CD4-positive, alpha-beta T cell treated with Interleukin-17A for 1 hour (primary cell): ENCODE data around the gene FALEC.

Experiments
- DNase-seq: peaks from one replicate; pipeline ENCODE4 v3.0.0-alpha.2; 2020

Gene FALEC

DNA sequence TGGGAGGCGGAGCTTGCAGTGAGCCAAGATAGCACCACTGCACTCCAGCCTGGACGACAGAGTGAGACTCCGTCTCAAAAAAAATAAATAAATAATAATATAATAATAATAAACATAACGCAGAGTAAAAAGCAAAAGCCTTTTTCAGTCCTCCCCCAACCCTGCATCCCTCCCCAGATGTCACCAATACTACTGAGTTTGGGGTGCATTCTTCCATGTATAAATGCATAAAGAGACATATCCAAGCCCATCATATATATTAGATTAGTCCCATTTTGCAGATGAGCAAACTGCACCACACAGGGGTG, 32.7 kb downstream of the FALEC start:
- no peak for DNase-seq

DNA sequence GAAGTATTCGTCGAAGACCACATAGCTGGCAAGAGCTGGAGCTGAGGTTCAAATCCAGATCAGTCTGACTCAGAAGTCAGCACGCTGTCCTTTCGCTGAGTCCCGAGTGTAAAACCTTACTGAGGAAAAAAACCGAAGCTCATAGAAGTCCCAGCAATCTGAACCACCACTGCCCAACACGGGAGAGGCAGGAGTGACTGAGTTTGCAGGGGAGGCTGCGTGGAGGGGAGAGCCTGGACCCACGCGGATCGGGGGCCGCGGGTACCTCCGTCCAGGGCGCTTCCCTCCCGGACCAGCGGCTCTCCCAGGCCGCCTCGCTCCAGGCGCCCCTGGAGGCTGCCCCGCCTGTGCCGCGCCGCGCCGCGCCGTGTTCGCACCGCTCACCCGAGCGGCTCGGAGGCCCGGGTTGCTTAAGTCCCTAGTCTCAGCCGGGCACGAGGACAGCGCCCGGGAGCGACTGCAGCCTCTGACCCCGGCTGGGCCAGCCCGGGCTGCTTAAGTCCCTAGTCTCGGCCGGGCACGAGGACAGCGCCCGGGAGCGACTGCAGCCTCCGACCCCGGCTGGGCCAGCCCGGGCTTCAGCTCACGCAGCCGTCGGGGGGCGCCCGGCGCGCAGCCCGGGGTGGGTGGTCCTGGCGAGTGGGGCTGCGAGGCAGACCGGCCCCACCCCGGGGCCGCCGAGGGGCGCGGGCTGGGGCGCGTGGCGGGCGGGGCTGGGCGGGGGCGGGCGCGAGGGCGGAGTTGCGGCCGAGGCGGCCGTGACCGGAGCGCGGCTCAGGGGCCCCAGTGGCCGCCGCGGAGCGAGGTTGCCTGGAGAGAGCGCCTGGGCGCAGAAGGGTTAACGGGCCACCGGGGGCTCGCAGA, 33.3 kb downstream of the FALEC start, which contains the start of gene ADAMTSL4:
Gene ADAMTSL4, plus strand, starts transcription at position 777 of the 864 bp plus-strand sequence. CDS start 2,881 bp downstream, outside the sequence.
- DNase-seq, result peak; percentile 29

DNA sequence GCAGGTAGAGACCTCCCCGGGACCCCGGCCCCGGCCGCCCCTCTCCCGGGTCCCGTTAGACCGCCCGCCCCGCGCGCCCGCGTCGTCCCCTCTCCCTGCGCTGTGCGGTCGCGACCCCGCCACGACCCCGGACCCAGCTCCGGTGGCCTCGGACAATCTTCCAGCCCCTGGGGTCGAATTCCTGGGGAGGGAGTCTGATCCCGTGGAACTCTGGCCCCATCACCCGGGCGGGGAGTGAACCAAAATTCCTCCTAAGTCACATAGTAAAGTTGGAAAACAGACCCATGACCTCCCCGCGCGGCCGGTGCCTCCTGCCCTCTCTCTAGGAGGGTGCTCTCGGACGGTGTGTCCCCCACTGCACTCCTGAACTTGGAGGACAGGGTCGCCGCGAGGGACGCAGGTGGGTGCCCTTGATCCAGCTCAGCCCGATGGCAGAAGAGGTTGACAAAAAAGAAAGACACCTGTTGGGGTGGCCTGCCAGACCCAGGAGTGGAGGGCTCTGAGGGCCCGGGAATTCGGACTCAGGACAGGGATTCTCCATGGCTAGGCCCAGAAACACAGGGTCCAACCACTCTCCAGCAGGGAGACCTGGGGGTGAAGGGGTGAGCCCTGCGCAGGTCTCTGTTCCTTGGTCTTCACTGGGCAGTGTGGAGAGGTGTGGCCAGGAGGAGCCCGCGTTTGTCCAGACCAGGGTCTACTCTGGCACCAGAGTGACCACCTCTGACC, 34.1 kb downstream of the FALEC start:
- peak; percentile 20 for DNase-seq

DNA sequence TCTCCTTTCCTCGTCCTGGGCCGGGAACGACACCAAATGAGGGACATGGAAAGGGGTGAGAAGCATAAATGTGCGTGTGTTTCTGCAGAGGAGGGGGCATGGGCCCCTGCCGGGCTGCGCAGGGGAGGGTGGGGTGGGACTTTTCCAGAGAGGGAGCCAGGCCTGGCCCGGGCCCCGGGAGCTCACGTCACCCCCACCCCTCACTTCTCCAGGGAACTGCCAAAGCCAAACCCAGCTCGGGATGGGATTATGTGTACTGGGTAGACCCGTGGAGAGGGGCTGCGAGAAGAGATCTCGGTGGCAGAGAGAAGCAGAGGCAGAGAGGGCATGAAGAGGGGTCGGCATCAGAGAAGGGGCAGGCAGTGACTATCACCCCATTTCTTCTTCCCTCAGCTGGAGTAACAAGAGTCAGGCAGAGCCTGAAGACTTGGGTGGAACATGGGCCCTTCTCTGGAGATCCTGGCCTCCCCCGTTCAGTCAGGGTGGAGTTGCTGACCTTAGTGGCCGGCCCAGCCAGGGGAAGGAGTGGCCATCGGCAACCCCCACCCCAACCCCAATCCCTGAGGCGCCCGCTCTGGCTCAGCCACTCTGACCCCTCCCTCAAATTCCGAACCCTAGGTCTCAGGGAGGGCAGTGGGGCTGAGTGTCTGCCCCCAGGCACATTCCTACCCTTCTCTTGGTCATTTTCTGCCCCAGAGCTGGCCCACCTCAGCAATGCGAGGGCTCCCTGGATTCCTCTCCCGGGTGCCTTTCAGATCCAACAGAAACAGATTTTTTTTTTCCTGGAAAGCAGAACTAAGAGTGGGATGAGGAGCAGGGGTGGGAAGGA, 34.9 kb downstream of the FALEC start:
- DNase-seq, result peak; percentile 14

DNA sequence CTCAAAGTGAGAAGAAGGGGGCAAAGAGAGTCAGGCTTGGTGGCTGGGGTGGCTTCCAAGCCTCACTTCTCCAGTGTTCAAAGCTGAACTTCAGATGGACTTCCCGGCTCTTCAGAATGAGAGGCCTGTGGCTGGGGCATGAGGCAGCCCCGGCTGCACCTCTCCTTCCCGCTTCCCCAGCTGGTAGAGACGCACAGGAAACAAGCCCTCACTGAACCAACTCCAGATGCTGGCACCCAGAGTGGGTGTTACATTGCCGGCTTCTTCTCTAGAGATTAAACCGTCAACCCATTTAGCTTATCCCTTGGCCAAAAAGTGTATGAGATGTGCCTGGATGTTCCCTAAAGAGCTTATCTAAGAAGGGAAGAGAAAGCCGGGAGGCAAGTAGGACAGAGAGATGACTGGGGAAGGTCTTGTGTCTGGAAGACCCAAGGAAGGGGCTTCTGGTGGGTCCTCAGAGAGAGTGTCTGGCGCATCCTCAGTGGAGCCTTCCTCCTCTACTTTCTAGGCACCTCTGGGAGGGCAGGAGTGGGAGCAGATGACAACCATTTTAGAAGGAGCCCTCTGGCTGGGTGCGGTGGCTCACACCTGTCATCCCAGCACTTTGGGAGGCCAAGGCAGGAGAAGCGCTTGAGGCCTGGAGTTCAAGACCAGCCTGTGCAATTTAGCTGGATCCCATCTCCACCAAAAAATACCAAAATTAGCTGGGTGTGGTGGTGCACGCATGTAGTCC, 35.7 kb downstream of the FALEC start:
- DNase-seq, result peak; percentile 21

DNA sequence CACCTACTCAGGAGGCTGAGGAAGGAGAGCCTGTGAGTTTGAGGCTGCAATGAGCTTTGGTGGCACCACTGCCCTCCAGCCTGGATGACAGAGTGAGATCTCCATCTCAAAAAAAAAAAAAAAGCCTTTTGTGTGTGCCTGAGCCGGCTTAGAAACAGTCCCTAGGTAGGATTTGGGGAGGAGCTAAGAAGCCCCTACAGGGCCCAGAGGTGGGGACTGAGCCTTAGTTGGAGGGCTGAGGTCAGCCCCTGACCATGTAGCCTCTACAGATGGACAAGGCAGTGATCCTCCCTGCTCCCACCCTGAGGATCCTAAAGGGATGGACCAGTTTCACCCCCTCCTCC, 36.2 kb downstream of the FALEC start:
- DNase-seq, result no peak

DNA sequence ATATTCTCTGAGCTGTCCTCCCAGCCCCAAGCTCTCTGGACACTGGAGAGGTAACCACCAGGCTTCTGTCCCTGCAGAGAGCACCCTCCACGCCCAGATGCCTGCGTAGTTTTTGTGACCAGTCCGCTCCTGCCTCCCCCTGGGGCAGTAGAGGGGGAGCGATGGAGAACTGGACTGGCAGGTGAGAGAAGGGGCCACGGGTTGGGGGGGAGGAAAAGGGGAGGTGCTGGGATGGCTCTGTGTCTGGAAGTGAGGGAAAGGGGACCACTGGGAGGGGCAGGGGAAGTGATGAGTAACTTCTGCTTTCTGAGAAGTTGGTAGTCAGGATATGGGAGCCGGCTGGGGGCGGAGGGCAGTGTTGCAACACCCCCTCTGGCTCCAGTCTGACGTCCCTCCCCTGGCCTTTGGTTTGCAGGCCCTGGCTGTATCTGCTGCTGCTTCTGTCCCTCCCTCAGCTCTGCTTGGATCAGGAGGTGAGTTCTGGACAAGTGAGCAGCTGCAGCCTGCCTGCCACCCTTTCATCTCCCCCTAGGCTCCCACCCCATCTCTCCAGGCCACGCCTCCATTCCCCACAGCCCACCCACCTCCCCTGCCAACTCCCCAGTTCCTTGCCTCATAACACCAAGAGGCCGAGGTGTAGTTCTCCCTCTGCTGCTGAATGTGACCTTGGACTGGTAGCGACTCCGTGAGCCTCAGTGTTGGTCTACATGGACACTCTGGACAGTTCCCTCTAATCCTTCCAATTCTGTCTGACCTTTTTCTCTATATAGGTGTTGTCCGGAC, 36.8 kb downstream of the FALEC start:
- DNase-seq, result peak; percentile 39

DNA sequence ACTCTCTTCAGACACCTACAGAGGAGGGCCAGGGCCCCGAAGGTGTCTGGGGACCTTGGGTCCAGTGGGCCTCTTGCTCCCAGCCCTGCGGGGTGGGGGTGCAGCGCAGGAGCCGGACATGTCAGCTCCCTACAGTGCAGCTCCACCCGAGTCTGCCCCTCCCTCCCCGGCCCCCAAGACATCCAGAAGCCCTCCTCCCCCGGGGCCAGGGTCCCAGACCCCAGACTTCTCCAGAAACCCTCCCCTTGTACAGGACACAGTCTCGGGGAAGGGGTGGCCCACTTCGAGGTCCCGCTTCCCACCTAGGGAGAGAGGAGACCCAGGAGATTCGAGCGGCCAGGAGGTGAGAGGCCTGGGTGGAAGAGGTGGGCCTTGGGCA, 37.3 kb downstream of the FALEC start:
- DNase-seq, result no peak

DNA sequence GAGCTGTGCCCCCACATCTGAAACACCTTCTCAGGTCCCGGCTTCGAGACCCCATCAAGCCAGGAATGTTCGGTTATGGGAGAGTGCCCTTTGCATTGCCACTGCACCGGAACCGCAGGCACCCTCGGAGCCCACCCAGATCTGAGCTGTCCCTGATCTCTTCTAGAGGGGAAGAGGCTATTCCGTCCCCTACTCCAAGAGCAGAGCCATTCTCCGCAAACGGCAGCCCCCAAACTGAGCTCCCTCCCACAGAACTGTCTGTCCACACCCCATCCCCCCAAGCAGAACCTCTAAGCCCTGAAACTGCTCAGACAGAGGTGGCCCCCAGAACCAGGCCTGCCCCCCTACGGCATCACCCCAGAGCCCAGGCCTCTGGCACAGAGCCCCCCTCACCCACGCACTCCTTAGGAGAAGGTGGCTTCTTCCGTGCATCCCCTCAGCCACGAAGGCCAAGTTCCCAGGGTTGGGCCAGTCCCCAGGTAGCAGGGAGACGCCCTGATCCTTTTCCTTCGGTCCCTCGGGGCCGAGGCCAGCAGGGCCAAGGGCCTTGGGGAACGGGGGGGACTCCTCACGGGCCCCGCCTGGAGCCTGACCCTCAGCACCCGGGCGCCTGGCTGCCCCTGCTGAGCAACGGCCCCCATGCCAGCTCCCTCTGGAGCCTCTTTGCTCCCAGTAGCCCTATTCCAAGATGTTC, 38.0 kb downstream of the FALEC start:
- DNase-seq, result peak; percentile 9

DNA sequence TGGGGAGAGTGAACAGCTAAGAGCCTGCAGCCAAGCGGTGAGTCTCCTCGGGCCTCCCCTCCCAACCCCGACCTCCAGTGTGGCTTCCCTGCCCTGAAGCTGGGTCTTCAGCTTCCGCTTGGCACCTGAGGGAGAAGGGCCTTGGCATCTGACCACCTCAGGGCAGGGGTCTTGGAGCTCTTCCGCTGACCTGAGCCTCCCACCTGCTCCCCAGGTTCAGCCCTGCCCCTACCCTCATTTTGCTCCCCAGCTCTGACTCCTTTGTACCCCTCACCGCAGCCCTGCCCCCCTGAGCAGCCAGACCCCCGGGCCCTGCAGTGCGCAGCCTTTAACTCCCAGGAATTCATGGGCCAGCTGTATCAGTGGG, 38.5 kb downstream of the FALEC start:
- DNase-seq, result no peak

DNA sequence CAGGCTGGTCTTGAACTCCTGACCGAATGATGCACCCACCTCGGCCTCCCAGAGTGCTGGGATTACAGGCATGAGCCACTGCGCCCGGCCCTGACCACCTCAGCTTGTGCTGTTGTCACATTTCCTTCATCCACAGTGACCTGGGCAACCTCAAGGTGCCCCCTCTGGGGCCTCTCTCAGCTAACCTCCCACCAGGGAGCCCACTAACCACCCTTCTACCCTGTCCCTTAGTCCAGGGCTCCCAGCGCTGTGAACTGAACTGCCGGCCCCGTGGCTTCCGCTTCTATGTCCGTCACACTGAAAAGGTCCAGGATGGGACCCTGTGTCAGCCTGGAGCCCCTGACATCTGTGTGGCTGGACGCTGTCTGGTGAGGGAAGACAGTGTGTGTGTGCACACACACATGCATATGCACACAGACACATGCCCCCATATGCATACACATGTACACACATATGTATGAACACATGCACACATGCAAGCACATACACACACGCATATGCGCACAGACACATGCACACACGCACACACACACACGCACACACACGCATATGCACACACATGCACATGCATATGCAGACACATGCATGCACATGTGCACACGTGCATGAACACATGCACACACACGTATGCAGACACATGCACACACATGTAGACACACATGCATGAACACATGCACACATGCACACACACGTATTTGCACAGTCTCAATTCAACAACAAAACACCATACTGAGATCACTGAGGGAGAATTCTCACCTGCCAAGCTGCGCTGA, 39.8 kb downstream of the FALEC start:
- peak; percentile 16 for DNase-seq

DNA sequence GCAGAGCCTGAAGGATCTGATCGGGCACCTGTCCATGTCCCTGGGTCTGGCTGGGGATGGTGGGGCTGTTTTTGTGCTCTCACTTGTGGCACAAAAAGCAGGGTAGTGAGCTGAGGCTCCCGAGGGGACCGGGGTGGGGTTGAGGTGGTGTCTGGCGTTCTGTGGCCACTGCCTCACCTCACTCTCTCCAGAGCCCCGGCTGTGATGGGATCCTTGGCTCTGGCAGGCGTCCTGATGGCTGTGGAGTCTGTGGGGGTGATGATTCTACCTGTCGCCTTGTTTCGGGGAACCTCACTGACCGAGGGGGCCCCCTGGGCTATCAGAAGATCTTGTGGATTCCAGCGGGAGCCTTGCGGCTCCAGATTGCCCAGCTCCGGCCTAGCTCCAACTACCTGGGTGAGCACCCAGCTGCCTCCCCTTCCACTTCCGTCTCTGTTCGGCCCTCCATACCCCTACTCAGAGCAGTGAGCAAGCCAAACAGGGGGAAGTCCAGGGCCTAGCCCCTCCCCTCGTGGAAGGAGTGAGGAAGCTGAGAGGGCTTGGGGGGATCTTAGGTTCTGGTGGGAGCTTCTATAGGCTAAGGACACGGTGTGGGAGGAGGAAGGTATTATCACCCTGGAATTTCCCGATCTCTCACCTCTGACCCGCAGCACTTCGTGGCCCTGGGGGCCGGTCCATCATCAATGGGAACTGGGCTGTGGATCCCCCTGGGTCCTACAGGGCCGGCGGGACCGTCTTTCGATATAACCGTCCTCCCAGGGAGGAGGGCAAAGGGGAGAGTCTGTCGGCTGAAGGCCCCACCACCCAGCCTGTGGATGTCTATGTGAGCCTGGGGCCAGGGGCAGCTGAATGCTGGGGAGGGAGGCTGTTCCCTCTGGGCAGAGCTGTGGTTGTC, 40.7 kb downstream of the FALEC start:
- DNase-seq, result peak; percentile 6

DNA sequence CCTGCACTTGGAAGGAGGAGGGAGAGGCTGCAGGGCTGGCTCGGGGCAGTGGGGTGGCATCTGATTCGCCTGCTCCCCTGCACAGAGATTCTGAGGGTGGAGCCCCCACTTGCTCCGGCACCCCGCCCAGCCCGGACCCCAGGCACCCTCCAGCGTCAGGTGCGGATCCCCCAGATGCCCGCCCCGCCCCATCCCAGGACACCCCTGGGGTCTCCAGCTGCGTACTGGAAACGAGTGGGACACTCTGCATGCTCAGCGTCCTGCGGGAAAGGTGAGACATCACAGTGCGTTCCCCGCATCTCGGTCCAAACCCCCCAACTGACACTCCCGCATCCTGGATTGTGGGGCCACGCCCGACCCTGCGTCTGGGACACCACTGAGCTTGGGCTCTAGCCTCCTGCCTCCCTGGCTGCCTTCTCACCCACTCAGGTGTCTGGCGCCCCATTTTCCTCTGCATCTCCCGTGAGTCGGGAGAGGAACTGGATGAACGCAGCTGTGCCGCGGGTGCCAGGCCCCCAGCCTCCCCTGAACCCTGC, 41.6 kb downstream of the FALEC start:
- DNase-seq, result peak; percentile 1

DNA sequence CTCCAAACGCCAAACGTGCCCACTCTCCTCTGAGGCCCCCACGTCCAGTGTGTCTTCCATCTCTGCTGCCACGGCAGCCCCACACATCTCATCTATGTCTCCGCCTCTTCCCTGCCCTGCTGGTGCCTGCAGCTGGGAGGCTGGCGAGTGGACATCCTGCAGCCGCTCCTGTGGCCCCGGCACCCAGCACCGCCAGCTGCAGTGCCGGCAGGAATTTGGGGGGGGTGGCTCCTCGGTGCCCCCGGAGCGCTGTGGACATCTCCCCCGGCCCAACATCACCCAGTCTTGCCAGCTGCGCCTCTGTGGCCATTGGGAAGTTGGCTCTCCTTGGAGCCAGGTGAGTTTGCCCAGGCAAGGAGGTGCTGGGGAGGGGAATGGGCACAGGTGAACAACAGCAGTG, 42.3 kb downstream of the FALEC start:
- no peak for DNase-seq

DNA sequence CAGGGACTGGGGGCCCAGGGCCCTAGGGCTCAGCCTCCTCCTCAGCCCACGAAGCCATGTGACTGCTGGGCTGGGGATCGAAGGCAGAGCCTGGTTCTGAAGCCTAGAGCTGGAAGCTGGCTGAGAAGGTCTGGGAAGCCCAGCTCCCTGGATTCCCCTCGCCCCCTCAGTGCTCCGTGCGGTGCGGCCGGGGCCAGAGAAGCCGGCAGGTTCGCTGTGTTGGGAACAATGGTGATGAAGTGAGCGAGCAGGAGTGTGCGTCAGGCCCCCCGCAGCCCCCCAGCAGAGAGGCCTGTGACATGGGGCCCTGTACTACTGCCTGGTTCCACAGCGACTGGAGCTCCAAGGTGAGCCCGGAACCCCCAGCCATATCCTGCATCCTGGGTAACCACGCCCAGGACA, 42.8 kb downstream of the FALEC start:
- DNase-seq, result no peak

DNA sequence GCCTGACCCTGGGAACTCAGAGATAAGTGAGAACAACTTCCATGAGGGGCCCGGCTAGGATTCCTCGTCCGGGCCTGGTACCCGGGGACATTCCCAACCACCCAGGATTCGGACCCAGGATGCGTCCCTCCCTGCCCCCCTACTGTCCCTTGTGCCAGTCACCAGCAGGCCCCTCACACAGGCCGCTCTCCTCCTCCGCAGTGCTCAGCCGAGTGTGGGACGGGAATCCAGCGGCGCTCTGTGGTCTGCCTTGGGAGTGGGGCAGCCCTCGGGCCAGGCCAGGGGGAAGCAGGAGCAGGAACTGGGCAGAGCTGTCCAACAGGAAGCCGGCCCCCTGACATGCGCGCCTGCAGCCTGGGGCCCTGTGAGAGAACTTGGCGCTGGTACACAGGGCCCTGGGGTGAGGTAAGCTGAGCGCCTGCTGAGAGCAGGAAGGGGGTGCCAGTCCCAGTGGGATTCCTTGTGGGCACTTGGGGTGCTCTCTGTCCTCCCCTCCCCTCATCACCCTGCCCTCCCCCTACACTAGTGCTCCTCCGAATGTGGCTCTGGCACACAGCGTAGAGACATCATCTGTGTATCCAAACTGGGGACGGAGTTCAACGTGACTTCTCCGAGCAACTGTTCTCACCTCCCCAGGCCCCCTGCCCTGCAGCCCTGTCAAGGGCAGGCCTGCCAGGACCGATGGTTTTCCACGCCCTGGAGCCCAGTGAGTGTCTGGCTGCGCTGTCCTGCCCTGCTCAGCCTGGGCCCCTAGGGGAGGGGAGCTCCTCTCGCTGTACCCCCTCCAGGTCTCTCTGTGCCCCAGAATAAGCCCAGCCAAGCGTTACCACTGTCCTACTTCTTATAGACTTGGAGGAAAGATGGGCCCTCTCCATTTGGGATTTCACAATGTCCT, 43.5 kb downstream of the FALEC start:
- DNase-seq, result peak; percentile 16

DNA sequence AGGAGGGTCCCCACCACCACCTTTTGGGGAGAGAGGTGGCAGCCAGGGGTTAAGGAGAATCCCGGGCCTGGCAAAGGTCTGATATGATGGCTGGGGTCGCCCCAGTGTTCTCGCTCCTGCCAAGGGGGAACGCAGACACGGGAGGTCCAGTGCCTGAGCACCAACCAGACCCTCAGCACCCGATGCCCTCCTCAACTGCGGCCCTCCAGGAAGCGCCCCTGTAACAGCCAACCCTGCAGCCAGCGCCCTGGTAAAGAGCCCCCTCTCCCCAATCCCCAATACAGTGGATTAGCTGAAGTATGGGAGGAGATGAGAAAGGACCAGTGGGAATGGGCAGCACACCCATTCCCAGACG, 44.1 kb downstream of the FALEC start:
- peak; percentile 9 for DNase-seq

DNA sequence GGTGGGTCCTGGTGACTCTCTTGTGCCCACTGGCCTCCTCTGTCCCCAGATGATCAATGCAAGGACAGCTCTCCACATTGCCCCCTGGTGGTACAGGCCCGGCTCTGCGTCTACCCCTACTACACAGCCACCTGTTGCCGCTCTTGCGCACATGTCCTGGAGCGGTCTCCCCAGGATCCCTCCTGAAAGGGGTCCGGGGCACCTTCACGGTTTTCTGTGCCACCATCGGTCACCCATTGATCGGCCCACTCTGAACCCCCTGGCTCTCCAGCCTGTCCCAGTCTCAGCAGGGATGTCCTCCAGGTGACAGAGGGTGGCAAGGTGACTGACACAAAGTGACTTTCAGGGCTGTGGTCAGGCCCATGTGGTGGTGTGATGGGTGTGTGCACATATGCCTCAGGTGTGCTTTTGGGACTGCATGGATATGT, 44.5 kb downstream of the FALEC start:
- DNase-seq, result peak; percentile 82
